Calu3 (cell line): Measurements from ENCODE around the gene NKX2-1. TPM values are rescaled to one million over a fixed set of nuclear protein-coding genes. Genes with fewer than 3 reads are reported as not detected.

Source experiments
- BruUV-seq: library from RNA; stranded (reverse); fragments of 400-500 nt; replicated peaks from 2 replicates; lab custom pipeline; 2021; lab: Mats Ljungman, UMichigan
- CTCF ChIA-PET: fragments of 300-600 bp; sonication (Branson Sonifier 250); formaldehyde crosslinking; loops from one replicate; lab custom pipeline; 2022; ENCODE audit warnings: antibody characterized with exemption; lab: Charles Lee
- DNase-seq: peaks from one replicate; pipeline ENCODE4 v3.0.0; 2022
- H3K27ac Mint-ChIP-seq: one replicate; pipeline ENCODE4 v1.8.0; 2022; ENCODE audit warnings: mixed read lengths; ENCODE audit not compliant: unreplicated experiment
- H3K27me3 Mint-ChIP-seq: one replicate; pipeline ENCODE4 v1.8.0; 2022; ENCODE audit warnings: mixed read lengths; ENCODE audit not compliant: unreplicated experiment
- H3K36me3 Mint-ChIP-seq: one replicate; pipeline ENCODE4 v1.8.0; 2022; ENCODE audit warnings: mild to moderate bottlenecking, moderate library complexity, mixed read lengths; ENCODE audit not compliant: insufficient read depth, unreplicated experiment
- H3K4me1 Mint-ChIP-seq: one replicate; pipeline ENCODE4 v1.8.0; 2022; ENCODE audit warnings: mild to moderate bottlenecking, low read depth, mixed read lengths; ENCODE audit not compliant: unreplicated experiment
- H3K4me3 Mint-ChIP-seq: one replicate; pipeline ENCODE4 v1.8.0; 2022; ENCODE audit warnings: mild to moderate bottlenecking, low read depth, moderate library complexity, mixed read lengths; ENCODE audit not compliant: unreplicated experiment
- H3K9me3 Mint-ChIP-seq: one replicate; pipeline ENCODE4 v1.8.0; 2022; ENCODE audit warnings: low read depth, mixed read lengths; ENCODE audit not compliant: unreplicated experiment
- CTCF ChIP-seq: fragments of 200-600 bp; IDR thresholded peaks from one replicate; pipeline ENCODE4 v1.8.0; 2022; ENCODE audit warnings: antibody characterized with exemption; ENCODE audit not compliant: unreplicated experiment
- intact Hi-C: fragments of 100-400 bp; cut with micrococcal nuclease; formaldehyde crosslinking; loops from one replicate; pipeline ENCODE4 v1.10.0; 2022; ENCODE audit not compliant: unreplicated experiment
- total RNA-seq: library from RNA; stranded (reverse); gene quantifications from 2 replicates; pipeline ENCODE4 v1.2.3, GENCODE V29; 2022

Gene NKX2-1
- total RNA-seq, 1 experiment from 2014 or later = not detected

DNA sequence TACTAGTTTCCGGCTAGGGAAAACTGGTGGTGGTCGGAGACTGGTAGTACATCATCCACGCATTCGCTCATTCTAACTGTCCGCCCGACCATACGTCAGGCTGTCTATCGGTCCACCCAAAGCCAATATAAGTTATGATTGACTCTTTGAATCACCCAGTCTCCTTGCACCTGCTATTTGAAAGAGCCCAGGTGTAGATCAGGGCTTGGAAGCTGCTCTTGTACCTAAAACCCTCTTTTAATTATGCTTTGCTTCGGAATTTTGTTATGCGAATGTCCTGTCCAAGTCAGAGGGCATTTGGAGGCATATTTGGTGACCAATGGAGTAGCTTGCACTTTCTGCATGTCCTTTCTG, 5.7 kb upstream of the NKX2-1 start:
- no peak for DNase-seq
- Mint-ChIP-seq H3K36me3 (no peaks in the 10 kb centered on the region), H3K9me3 (no peaks in the 10 kb centered on the region), H3K27ac (no peak overlapping the region), H3K4me3 (no peak overlapping the region), H3K27me3 (peaks cover 51% of the 10 kb centered on the region), H3K4me1 (no peaks in the 10 kb centered on the region)
- intact Hi-C loops = no loop called here
- no TSS peak for BruUV-seq
- no peak for TF ChIP-seq CTCF
- CTCF ChIA-PET = no interaction called here

DNA sequence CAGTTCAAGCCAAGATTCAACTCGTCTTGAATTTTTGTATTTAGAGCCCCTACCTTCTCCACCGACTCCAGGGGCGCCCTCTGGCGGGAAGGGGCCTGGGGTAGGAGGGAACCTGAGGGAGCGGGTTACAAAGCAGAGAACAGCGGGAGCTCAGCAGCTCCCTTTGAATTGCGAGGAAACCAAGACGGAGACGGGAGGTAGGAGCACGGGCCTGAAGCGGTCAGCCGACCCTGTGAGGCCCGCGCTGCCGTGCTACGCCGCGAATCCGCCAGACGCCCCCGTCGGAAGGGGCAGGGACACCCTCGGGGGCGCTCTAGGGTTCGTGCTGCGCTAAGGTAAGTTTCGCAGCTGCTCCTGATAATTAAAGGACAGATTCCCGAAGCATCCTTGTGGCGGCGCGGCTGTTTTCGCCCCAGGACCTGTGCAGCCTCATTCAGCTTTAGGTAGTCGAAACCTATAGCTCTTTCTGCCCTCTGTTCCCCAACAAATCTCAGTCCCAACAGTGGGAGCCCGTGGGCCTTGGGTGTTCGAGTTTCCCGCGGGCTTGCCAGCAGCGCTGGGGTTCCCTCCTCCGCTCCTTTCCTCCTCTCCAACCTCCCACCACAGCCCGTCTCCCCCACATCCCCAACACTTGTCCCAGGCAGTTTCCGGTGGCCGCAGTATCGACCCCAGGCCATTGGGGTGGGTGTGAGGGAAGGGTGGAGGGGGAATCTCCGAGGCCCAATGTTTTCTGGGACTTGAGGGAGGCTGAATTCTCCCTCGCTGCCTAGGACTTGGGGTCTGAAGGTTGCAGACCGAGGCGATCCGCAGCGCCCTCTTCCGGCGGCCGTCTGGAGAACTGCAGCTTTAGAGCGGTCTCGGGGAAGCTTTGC, 5.1 kb upstream of the NKX2-1 start:
- Mint-ChIP-seq H3K4me3 (no peak overlapping the region), H3K9me3 (no peaks in the 10 kb centered on the region), H3K36me3 (peaks cover 1% of the 10 kb centered on the region), H3K27ac (no peak overlapping the region), H3K27me3 (peaks cover 45% of the 10 kb centered on the region), H3K4me1 (no peaks in the 10 kb centered on the region)
- CTCF ChIA-PET = no interaction called here
- TF ChIP-seq CTCF = no peak
- no TSS peak for BruUV-seq
- no peak for DNase-seq
- intact Hi-C loops = no loop called here

DNA sequence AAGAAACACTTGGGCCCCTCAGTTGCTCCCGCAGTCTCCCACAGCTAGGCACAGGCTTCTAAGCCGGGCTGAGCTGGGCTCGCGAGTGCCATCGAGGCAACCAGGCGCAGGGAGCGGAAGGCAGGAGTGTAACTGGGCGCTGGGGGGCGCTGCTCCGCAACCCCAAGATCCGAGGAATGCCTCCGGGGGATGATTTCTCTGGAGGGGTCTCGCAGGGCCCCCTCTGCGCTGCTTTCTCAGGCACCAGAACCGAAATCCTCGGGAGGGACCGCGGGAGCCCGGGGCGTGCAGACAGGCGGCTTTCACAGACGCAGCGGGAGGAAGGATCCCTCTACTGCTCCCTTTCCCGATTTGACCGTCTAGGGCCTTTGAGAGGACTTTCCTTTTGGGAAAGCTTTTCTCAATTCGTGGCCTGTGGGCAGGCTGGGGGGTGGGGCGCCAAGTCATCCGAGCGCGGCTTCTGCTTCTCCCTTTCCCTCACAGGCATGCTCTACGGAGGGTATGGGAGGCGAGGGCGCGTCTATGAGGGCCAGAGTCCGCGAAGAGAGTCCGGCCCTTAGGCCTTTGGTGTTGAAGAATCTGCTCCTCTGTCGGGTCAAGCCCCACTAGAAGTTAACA, 4.3 kb upstream of the NKX2-1 start:
- DNase-seq = no peak
- TF ChIP-seq CTCF = no peak
- CTCF ChIA-PET = no interaction called here
- Mint-ChIP-seq H3K36me3 (peaks cover 9% of the 10 kb centered on the region), H3K9me3 (no peaks in the 10 kb centered on the region), H3K4me1 (no peaks in the 10 kb centered on the region), H3K27ac (no peak overlapping the region), H3K27me3 (peaks cover 45% of the 10 kb centered on the region), H3K4me3 (no peak overlapping the region)
- no TSS peak for BruUV-seq
- intact Hi-C loops = no loop called here

DNA sequence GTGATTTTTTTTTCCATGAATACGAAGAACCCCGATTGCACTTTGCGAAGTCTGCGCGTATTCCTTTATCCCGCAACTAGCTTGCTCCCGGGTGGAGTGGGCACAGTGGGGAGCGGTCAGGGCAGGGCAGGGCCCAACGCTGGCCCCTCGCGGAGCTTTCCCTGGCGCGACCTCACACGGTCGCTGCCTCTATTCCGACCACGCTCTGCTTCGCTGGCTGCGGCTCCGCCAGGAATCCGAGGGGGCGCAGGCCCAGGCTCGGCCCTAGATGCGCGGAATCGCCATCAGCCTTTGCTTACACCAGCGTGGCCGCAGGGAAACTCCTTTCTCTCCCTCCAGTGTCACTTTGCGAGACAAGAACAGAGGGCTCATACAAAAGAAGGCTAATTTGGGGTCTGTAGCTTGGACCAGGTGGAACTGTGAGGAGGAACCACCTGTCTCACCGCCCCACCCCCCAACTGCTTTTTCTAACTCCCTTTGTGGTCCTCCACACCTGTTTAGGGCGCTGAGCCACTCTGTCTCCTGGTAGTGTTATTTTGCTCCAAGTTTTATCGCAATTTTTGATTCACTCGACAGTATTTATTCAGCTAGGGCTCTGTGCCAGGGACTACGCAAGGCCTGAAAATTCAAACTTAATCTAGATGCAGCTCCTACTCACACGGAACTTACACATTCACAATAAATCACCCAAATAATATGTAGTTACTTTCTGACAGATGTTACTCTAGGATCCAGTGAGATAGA, 3.1 kb upstream of the NKX2-1 start:
- Mint-ChIP-seq H3K4me1 (no peaks in the 10 kb centered on the region), H3K9me3 (no peaks in the 10 kb centered on the region), H3K4me3 (no peak overlapping the region), H3K27me3 (peaks cover 40% of the 10 kb centered on the region), H3K36me3 (peaks cover 15% of the 10 kb centered on the region), H3K27ac (no peak overlapping the region)
- no peak for DNase-seq
- no TSS peak for BruUV-seq
- intact Hi-C loops = no loop called here
- CTCF ChIA-PET = no interaction called here
- TF ChIP-seq CTCF = no peak
